A673 (cell line): ENCODE data around the gene MECR.

Experiments used
- EZH2 ChIP-seq: fragments of 200-600 bp; sonication (generic); IDR thresholded peaks from 2 replicates; pipeline ENCODE4 v1.6.1; 2017; ENCODE audit warnings: borderline replicate concordance, low read depth, mild to moderate bottlenecking, mixed read lengths, antibody characterized with exemption, low read length; ENCODE audit not compliant: poor library complexity, severe bottlenecking
- TF ChIP-seq, protein P1 (sequence below): fragments of 300-800, 200-600 bp; sonication (generic); conservative IDR thresholded peaks from 2 replicates; pipeline ENCODE4 v1.5.1; 2017; ENCODE audit warnings: low read depth, mild to moderate bottlenecking, antibody characterized with exemption, low read length, moderate library complexity, mixed read lengths

- TF ChIP-seq, protein P1, sequence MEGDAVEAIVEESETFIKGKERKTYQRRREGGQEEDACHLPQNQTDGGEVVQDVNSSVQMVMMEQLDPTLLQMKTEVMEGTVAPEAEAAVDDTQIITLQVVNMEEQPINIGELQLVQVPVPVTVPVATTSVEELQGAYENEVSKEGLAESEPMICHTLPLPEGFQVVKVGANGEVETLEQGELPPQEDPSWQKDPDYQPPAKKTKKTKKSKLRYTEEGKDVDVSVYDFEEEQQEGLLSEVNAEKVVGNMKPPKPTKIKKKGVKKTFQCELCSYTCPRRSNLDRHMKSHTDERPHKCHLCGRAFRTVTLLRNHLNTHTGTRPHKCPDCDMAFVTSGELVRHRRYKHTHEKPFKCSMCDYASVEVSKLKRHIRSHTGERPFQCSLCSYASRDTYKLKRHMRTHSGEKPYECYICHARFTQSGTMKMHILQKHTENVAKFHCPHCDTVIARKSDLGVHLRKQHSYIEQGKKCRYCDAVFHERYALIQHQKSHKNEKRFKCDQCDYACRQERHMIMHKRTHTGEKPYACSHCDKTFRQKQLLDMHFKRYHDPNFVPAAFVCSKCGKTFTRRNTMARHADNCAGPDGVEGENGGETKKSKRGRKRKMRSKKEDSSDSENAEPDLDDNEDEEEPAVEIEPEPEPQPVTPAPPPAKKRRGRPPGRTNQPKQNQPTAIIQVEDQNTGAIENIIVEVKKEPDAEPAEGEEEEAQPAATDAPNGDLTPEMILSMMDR = no peak
- TF ChIP-seq EZH2 = no peak
Observed at GRCh38 chr1:29239142-29239541, 8.4 kb upstream of the MECR start.
